Activated naive CD4-positive, alpha-beta T cell treated with anti-CD3 and anti-CD28 coated beads for 36 hours (primary cell): ENCODE results near the gene MBD3L2B. TPM values are rescaled to one million over a fixed set of nuclear protein-coding genes. Genes with fewer than 3 reads are reported as not detected.

Experiments
- CTCF ChIA-PET: fragments of 350-600 bp; sonication (Branson Sonifier 250); formaldehyde crosslinking; loops from one replicate; lab custom pipeline; 2021; ENCODE audit warnings: antibody characterized with exemption; lab: Charles Lee
- DNase-seq: peaks from one replicate; pipeline ENCODE4 v3.0.0-alpha.2; 2020
- H3K27ac Mint-ChIP-seq: one replicate; pipeline ENCODE4 v1.8.0; 2021; ENCODE audit warnings: mild to moderate bottlenecking, mixed read lengths
- H3K27me3 Mint-ChIP-seq: one replicate; pipeline ENCODE4 v1.8.0; 2021; ENCODE audit warnings: low read depth, mixed read lengths
- H3K36me3 Mint-ChIP-seq: one replicate; pipeline ENCODE4 v1.8.0; 2021; ENCODE audit warnings: low read depth, mixed read lengths
- H3K4me1 Mint-ChIP-seq: one replicate; pipeline ENCODE4 v1.8.0; 2021; ENCODE audit warnings: low read depth, mixed read lengths
- H3K4me3 Mint-ChIP-seq: one replicate; pipeline ENCODE4 v1.8.0; 2021; ENCODE audit warnings: mild to moderate bottlenecking, moderate library complexity, mixed read lengths
- H3K9me3 Mint-ChIP-seq: one replicate; pipeline ENCODE4 v1.8.0; 2021; ENCODE audit warnings: mixed read lengths
- intact Hi-C: fragments of 100-400 bp; cut with micrococcal nuclease; formaldehyde crosslinking; loops from one replicate; pipeline ENCODE4 v1.15.1; 2023
- total RNA-seq, 2 experiments: library from RNA; stranded (reverse); gene quantifications; one replicate each; pipeline ENCODE4 v1.2.3, GENCODE V29; 2021

The MBD3L2B gene
- total RNA-seq, 2 experiments from 2014 or later, result not detected

GRCh38 chr19:7006135-7006704 is 15.0 kb downstream of the MBD3L2B start:
- intact Hi-C loops, result no loop called here
- H3K4me1 Mint-ChIP-seq, result peaks cover 42% of the 10 kb centered on the region
- H3K4me3 Mint-ChIP-seq, result no peak overlapping the region
- no peaks in the 10 kb centered on the region for H3K27me3 Mint-ChIP-seq
- H3K27ac Mint-ChIP-seq, result no peak overlapping the region
- no peaks in the 10 kb centered on the region for H3K9me3 Mint-ChIP-seq
- H3K36me3 Mint-ChIP-seq, result no peaks in the 10 kb centered on the region
- CTCF ChIA-PET, result interaction anchor here (0.5 to 0.9 kb wide), 3 partner anchors 116 to 376 kb away, joined by 3 to 4 read pairs (median 3); no protein-coding TSS in a partner anchor
- DNase-seq, result no peak

GRCh38 chr19:7004313-7004931 is 16.8 kb downstream of the MBD3L2B start:
- Mint-ChIP-seq H3K27ac (no peak overlapping the region), H3K4me1 (peaks cover 36% of the 10 kb centered on the region), H3K36me3 (no peaks in the 10 kb centered on the region), H3K9me3 (no peaks in the 10 kb centered on the region), H3K4me3 (no peak overlapping the region), H3K27me3 (no peaks in the 10 kb centered on the region)
- peak; percentile 31 for DNase-seq
- intact Hi-C loops, result loop anchor here (2.0 kb wide), 1 partner anchor 62 kb away; no protein-coding TSS in a partner anchor
- CTCF ChIA-PET, result interaction anchor here (0.6 to 0.8 kb wide), 2 partner anchors 40 to 141 kb away, joined by 3 to 4 read pairs; no protein-coding TSS in a partner anchor

- Mint-ChIP-seq H3K9me3 (no peaks in the 10 kb centered on the region), H3K4me3 (no peak overlapping the region), H3K4me1 (peaks cover 31% of the 10 kb centered on the region), H3K36me3 (no peaks in the 10 kb centered on the region), H3K27ac (no peak overlapping the region), H3K27me3 (no peaks in the 10 kb centered on the region)
- CTCF ChIA-PET, result no interaction called here
- intact Hi-C loops, result no loop called here
- no peak for DNase-seq
Observed at GRCh38 chr19:7000816-7001215, 20.4 kb downstream of the MBD3L2B start.

- H3K4me3 Mint-ChIP-seq, result no peak overlapping the region
- H3K9me3 Mint-ChIP-seq, result peaks cover 2% of the 10 kb centered on the region
- no peaks in the 10 kb centered on the region for H3K27me3 Mint-ChIP-seq
- peaks cover 2% of the 10 kb centered on the region for H3K36me3 Mint-ChIP-seq
- no peak for DNase-seq
- intact Hi-C loops, result no loop called here
- no peak overlapping the region for H3K27ac Mint-ChIP-seq
- CTCF ChIA-PET, result no interaction called here
- H3K4me1 Mint-ChIP-seq, result peaks cover 31% of the 10 kb centered on the region
Observed at GRCh38 chr19:7000333-7000732, 20.9 kb downstream of the MBD3L2B start.

- Mint-ChIP-seq H3K27me3 (no peaks in the 10 kb centered on the region), H3K36me3 (peaks cover 6% of the 10 kb centered on the region), H3K9me3 (peaks cover 6% of the 10 kb centered on the region), H3K4me1 (peaks cover 32% of the 10 kb centered on the region), H3K4me3 (no peak overlapping the region), H3K27ac (no peak overlapping the region)
- DNase-seq, result no peak
- CTCF ChIA-PET, result no interaction called here
- intact Hi-C loops, result no loop called here
Observed at GRCh38 chr19:6999933-7000332, 21.3 kb downstream of the MBD3L2B start.

- intact Hi-C loops, result no loop called here
- Mint-ChIP-seq H3K27me3 (no peaks in the 10 kb centered on the region), H3K36me3 (peaks cover 7% of the 10 kb centered on the region), H3K4me1 (peaks cover 30% of the 10 kb centered on the region), H3K4me3 (peak overlapping the region; percentile 71), H3K27ac (peak overlapping the region; percentile 83), H3K9me3 (peaks cover 7% of the 10 kb centered on the region)
- no peak for DNase-seq
- CTCF ChIA-PET, result interaction anchor here (0.6 to 0.8 kb wide), 2 partner anchors 56 to 113 kb away, joined by 3 read pairs; no protein-coding TSS in a partner anchor
Observed at GRCh38 chr19:6997679-6998445, 23.4 kb downstream of the MBD3L2B start.

GRCh38 chr19:6996810-6997209 is 24.4 kb downstream of the MBD3L2B start:
- Mint-ChIP-seq H3K4me3 (peak overlapping the region; percentile 71), H3K9me3 (peaks cover 7% of the 10 kb centered on the region), H3K36me3 (peaks cover 7% of the 10 kb centered on the region), H3K27me3 (no peaks in the 10 kb centered on the region), H3K27ac (peak overlapping the region; percentile 83), H3K4me1 (peaks cover 30% of the 10 kb centered on the region)
- DNase-seq, result no peak
- intact Hi-C loops, result no loop called here
- CTCF ChIA-PET, result no interaction called here

- Mint-ChIP-seq H3K4me1 (peaks cover 22% of the 10 kb centered on the region), H3K4me3 (no peak overlapping the region), H3K27me3 (no peaks in the 10 kb centered on the region), H3K9me3 (peaks cover 7% of the 10 kb centered on the region), H3K36me3 (peaks cover 8% of the 10 kb centered on the region), H3K27ac (no peak overlapping the region)
- CTCF ChIA-PET, result no interaction called here
- DNase-seq, result no peak
- intact Hi-C loops, result no loop called here
Observed at GRCh38 chr19:6995054-6995453, 26.2 kb downstream of the MBD3L2B start.

GRCh38 chr19:6988257-6988656 is 33.0 kb downstream of the MBD3L2B start:
- no peak for DNase-seq
- no peaks in the 10 kb centered on the region for H3K4me1 Mint-ChIP-seq
- H3K27ac Mint-ChIP-seq, result no peak overlapping the region
- peaks cover 32% of the 10 kb centered on the region for H3K36me3 Mint-ChIP-seq
- intact Hi-C loops, result no loop called here
- peaks cover 18% of the 10 kb centered on the region for H3K9me3 Mint-ChIP-seq
- CTCF ChIA-PET, result interaction anchor here (0.8 to 1.4 kb wide), 2 partner anchors 24 to 64 kb away, joined by 3 read pairs; no protein-coding TSS in a partner anchor
- H3K27me3 Mint-ChIP-seq, result no peaks in the 10 kb centered on the region
- H3K4me3 Mint-ChIP-seq, result no peak overlapping the region

GRCh38 chr19:6987850-6988249 is 33.4 kb downstream of the MBD3L2B start:
- Mint-ChIP-seq H3K4me3 (no peak overlapping the region), H3K27ac (no peak overlapping the region), H3K27me3 (no peaks in the 10 kb centered on the region), H3K4me1 (no peaks in the 10 kb centered on the region), H3K36me3 (peaks cover 35% of the 10 kb centered on the region), H3K9me3 (peaks cover 19% of the 10 kb centered on the region)
- CTCF ChIA-PET, result interaction anchor here (0.8 to 1.4 kb wide), 2 partner anchors 24 to 64 kb away, joined by 3 read pairs; no protein-coding TSS in a partner anchor
- intact Hi-C loops, result no loop called here
- no peak for DNase-seq

- Mint-ChIP-seq H3K27ac (no peak overlapping the region), H3K9me3 (peaks cover 20% of the 10 kb centered on the region), H3K36me3 (peaks cover 36% of the 10 kb centered on the region), H3K27me3 (no peaks in the 10 kb centered on the region), H3K4me1 (no peaks in the 10 kb centered on the region), H3K4me3 (no peak overlapping the region)
- intact Hi-C loops, result loop anchor here (5.0 kb wide), 1 partner anchor 36 kb away; no protein-coding TSS in a partner anchor
- CTCF ChIA-PET, result no interaction called here
- no peak for DNase-seq
Observed at GRCh38 chr19:6983448-6983847, 37.8 kb downstream of the MBD3L2B start.

GRCh38 chr19:6979399-6979798 is 41.8 kb downstream of the MBD3L2B start:
- no peaks in the 10 kb centered on the region for H3K27me3 Mint-ChIP-seq
- CTCF ChIA-PET, result no interaction called here
- peaks cover 22% of the 10 kb centered on the region for H3K36me3 Mint-ChIP-seq
- DNase-seq, result peak; percentile 33
- peaks cover 16% of the 10 kb centered on the region for H3K9me3 Mint-ChIP-seq
- no peak overlapping the region for H3K27ac Mint-ChIP-seq
- intact Hi-C loops, result no loop called here
- H3K4me3 Mint-ChIP-seq, result no peak overlapping the region
- H3K4me1 Mint-ChIP-seq, result no peaks in the 10 kb centered on the region
